OCI-LY7 (cell line): ENCODE measurements around the gene ATP2C2. TPM values are rescaled to one million over a fixed set of nuclear protein-coding genes. Genes with fewer than 3 reads are reported as not detected.

Experiments used
- BruUV-seq: library from RNA; stranded (reverse); fragments of 400-500 nt; replicated peaks from 2 replicates; lab custom pipeline; 2021; lab: Mats Ljungman, UMichigan
- CTCF ChIA-PET: fragments of 300-600 bp; sonication (Branson Sonifier 250); formaldehyde crosslinking; loops from one replicate; lab custom pipeline; 2022; ENCODE audit warnings: antibody characterized with exemption; ENCODE audit not compliant: unreplicated experiment; lab: Charles Lee
- POLR2A ChIA-PET: fragments of 300-600 bp; sonication (Branson Sonifier 250); formaldehyde crosslinking; loops from one replicate; lab custom pipeline; 2022; ENCODE audit warnings: antibody characterized with exemption; lab: Charles Lee
- DNase-seq: peaks from one replicate; pipeline ENCODE4 v3.0.0-alpha.2; 2015; ENCODE audit warnings: low spot score
- H2AFZ ChIP-seq: fragments of 200-600 bp; sonication (generic), shearing (Covaris generic); 2 replicates; pipeline ENCODE4 v1.6.1; 2014; ENCODE audit warnings: mild to moderate bottlenecking, antibody characterized with exemption, low read length, moderate library complexity
- H3K27ac ChIP-seq: fragments of 200-600 bp; sonication (generic); 2 replicates; pipeline ENCODE4 v1.5.1; 2014; ENCODE audit warnings: mixed run types, low read depth, mild to moderate bottlenecking, moderate library complexity, low read length, inconsistent platforms; ENCODE audit not compliant: poor library complexity, severe bottlenecking
- H3K36me3 ChIP-seq: fragments of 200-600 bp; sonication (generic); 2 replicates; pipeline ENCODE4 v1.6.1; 2014; ENCODE audit warnings: mild to moderate bottlenecking, antibody characterized with exemption, low read length, moderate library complexity, mixed read lengths; ENCODE audit not compliant: insufficient read depth
- H3K4me1 ChIP-seq: fragments of 200-600 bp; sonication (generic); 2 replicates; pipeline ENCODE4 v1.5.1; 2014; ENCODE audit warnings: mild to moderate bottlenecking, low read length; ENCODE audit not compliant: insufficient read depth, poor library complexity, severe bottlenecking
- H3K4me2 ChIP-seq: fragments of 200-600 bp; sonication (generic); 2 replicates; pipeline ENCODE4 v1.6.1; 2014; ENCODE audit warnings: mild to moderate bottlenecking, low read length
- H3K4me3 ChIP-seq: fragments of 200-600 bp; sonication (generic); 2 replicates; pipeline ENCODE4 v1.5.1; 2014; ENCODE audit warnings: mild to moderate bottlenecking, low read depth, low read length; ENCODE audit not compliant: poor library complexity, severe bottlenecking
- H3K79me2 ChIP-seq: fragments of 200-600 bp; sonication (generic); 2 replicates; pipeline ENCODE4 v1.6.1; 2016; ENCODE audit warnings: low read depth, mild to moderate bottlenecking, low read length, moderate library complexity, mixed read lengths; ENCODE audit not compliant: insufficient read depth
- H3K9me2 ChIP-seq: fragments of 200-600 bp; sonication (generic); 2 replicates; pipeline ENCODE4 v1.6.1; 2016; ENCODE audit warnings: mild to moderate bottlenecking, low read length, mixed read lengths; ENCODE audit not compliant: insufficient read depth
- H3K9me3 ChIP-seq: fragments of 200-600 bp; sonication (generic); 2 replicates; pipeline ENCODE4 v1.6.1; 2014; ENCODE audit warnings: mild to moderate bottlenecking, mixed run types, low read length, mixed read lengths
- H4K20me1 ChIP-seq: fragments of 200-600 bp; sonication (generic); 2 replicates; pipeline ENCODE4 v1.6.1; 2014; ENCODE audit warnings: mild to moderate bottlenecking, antibody characterized with exemption, low read length, moderate library complexity, mixed read lengths; ENCODE audit not compliant: insufficient read depth
- CTCF ChIP-seq: fragments of 200-600 bp; sonication (generic); conservative IDR thresholded peaks from 2 replicates; pipeline ENCODE4 v1.5.1; 2014; ENCODE audit warnings: mild to moderate bottlenecking, antibody characterized with exemption, low read length, moderate library complexity, mixed read lengths
- EZH2phosphoT487 ChIP-seq: fragments of 200-600 bp; sonication (generic); IDR thresholded peaks from 2 replicates; pipeline ENCODE4 v1.6.1; 2018; ENCODE audit warnings: low read depth, borderline replicate concordance, mild to moderate bottlenecking, mixed run types, antibody characterized with exemption, low read length, moderate library complexity, mixed read lengths
- intact Hi-C: fragments of 100-400 bp; cut with micrococcal nuclease; formaldehyde crosslinking; loops from one replicate; pipeline ENCODE4 v1.10.0; 2022; ENCODE audit not compliant: unreplicated experiment
- total RNA-seq, 2 experiments: library from RNA; depleted of rRNA in 1 of 2; stranded (reverse); fragments of >200 nt in 1 of 2; shearing (Covaris generic) in 1 of 2; gene quantifications; 2 replicates each; pipeline ENCODE4 v1.2.3, GENCODE V29; 2014 to 2022

Gene ATP2C2
- total RNA-seq, 2 experiments from 2014 or later = 0.66 TPM; not detected in 1

GRCh38 chr16:84355149-84355548 lies 13.2 kb upstream of the ATP2C2 start:
- Histone ChIP-seq H3K36me3 (no peaks in the 10 kb centered on the region), H4K20me1 (no peaks in the 10 kb centered on the region), H3K79me2 (no peaks in the 10 kb centered on the region), H3K4me3 (no peak overlapping the region), H3K4me2 (no peak overlapping the region), H3K9me3 (no peaks in the 10 kb centered on the region), H3K4me1 (peaks cover 3% of the 10 kb centered on the region), H3K27ac (no peak overlapping the region), H2AFZ (no peak overlapping the region), H3K9me2 (no peaks in the 10 kb centered on the region)
- ChIA-PET CTCF (interaction anchor here (0.6 kb wide), 1 partner anchor 207 kb away, joined by 3 read pairs; no protein-coding TSS in a partner anchor), POLR2A (no interaction called here)
- DNase-seq = no peak
- intact Hi-C loops = no loop called here
- BruUV-seq = no TSS peak
- TF ChIP-seq EZH2phosphoT487 (no peak), CTCF (no peak)

- Histone ChIP-seq H3K79me2 (no peaks in the 10 kb centered on the region), H2AFZ (no peak overlapping the region), H4K20me1 (no peaks in the 10 kb centered on the region), H3K4me1 (peaks cover 7% of the 10 kb centered on the region), H3K27ac (no peak overlapping the region), H3K4me2 (no peak overlapping the region), H3K9me3 (no peaks in the 10 kb centered on the region), H3K9me2 (no peaks in the 10 kb centered on the region), H3K4me3 (no peak overlapping the region), H3K36me3 (no peaks in the 10 kb centered on the region)
- TF ChIP-seq EZH2phosphoT487 = no peak
- TF ChIP-seq CTCF = no peak
- intact Hi-C loops = no loop called here
- ChIA-PET POLR2A (no interaction called here), CTCF (no interaction called here)
- no TSS peak for BruUV-seq
- no peak for DNase-seq
Measured at GRCh38 chr16:84356176-84356575, 12.2 kb upstream of the ATP2C2 start.

GRCh38 chr16:84356591-84357116 lies 11.7 kb upstream of the ATP2C2 start:
- no peak overlapping the region for H3K4me3 ChIP-seq
- no peak overlapping the region for H3K27ac ChIP-seq
- no peaks in the 10 kb centered on the region for H3K79me2 ChIP-seq
- no peaks in the 10 kb centered on the region for H3K9me3 ChIP-seq
- no peak for DNase-seq
- no peak overlapping the region for H2AFZ ChIP-seq
- TF ChIP-seq EZH2phosphoT487 = no peak
- no peak for TF ChIP-seq CTCF
- no TSS peak for BruUV-seq
- H3K4me1 ChIP-seq = peaks cover 7% of the 10 kb centered on the region
- H3K9me2 ChIP-seq = no peaks in the 10 kb centered on the region
- intact Hi-C loops = no loop called here
- ChIA-PET POLR2A (no interaction called here), CTCF (no interaction called here)
- no peaks in the 10 kb centered on the region for H3K36me3 ChIP-seq
- H4K20me1 ChIP-seq = no peaks in the 10 kb centered on the region
- no peak overlapping the region for H3K4me2 ChIP-seq
